Caco-2 (cell line): Measurements from ENCODE around the gene ACAP3. TPM values are rescaled to one million over a fixed set of nuclear protein-coding genes. Genes with fewer than 3 reads are reported as not detected.

Source experiments
- BruUV-seq: library from RNA; stranded (reverse); fragments of 400-500 nt; replicated peaks from 2 replicates; lab custom pipeline; 2021; lab: Mats Ljungman, UMichigan
- CTCF ChIA-PET: fragments of 300-600 bp; sonication (Branson Sonifier 250); formaldehyde crosslinking; loops from one replicate; lab custom pipeline; 2022; ENCODE audit warnings: antibody characterized with exemption; lab: Charles Lee
- POLR2A ChIA-PET: fragments of 300-600 bp; sonication (Branson Sonifier 250); formaldehyde crosslinking; loops from one replicate; lab custom pipeline; 2022; ENCODE audit warnings: antibody characterized with exemption; lab: Charles Lee
- DNase-seq, 2 experiments: peaks; one replicate each; pipeline versions ENCODE4 v3.0.0 to v3.0.0-alpha.2; 2020 to 2022
- H3K27me3 ChIP-seq: replicated peaks from 2 replicates; pipeline ENCODE4 v1.6.0; 2011; ENCODE audit warnings: low read length; ENCODE audit not compliant: control insufficient read depth, insufficient read depth
- H3K36me3 ChIP-seq: 2 replicates; pipeline ENCODE4 v1.5.1; 2011; ENCODE audit warnings: low read length; ENCODE audit not compliant: control insufficient read depth, insufficient read depth
- H3K4me1 ChIP-seq: fragments of 250-450 bp; sonication (Bioruptor Pico); 2 replicates; pipeline ENCODE4 v1.5.1; 2020; ENCODE audit warnings: mild to moderate bottlenecking
- H3K4me3 ChIP-seq: 2 replicates; pipeline ENCODE4 v1.5.1; 2011; ENCODE audit warnings: low read depth, mild to moderate bottlenecking, control low read depth, low read length
- H3K9me3 ChIP-seq: fragments of 250-450 bp; sonication (Bioruptor Pico); 2 replicates; pipeline ENCODE4 v1.5.1; 2020; ENCODE audit warnings: mild to moderate bottlenecking, moderate library complexity
- H3K27ac Mint-ChIP-seq: one replicate; pipeline ENCODE4 v1.8.0; 2022; ENCODE audit warnings: mixed read lengths; ENCODE audit not compliant: unreplicated experiment
- H3K27me3 Mint-ChIP-seq: one replicate; pipeline ENCODE4 v1.8.0; 2022; ENCODE audit warnings: mixed read lengths; ENCODE audit not compliant: insufficient read depth, unreplicated experiment
- H3K36me3 Mint-ChIP-seq: one replicate; pipeline ENCODE4 v1.8.0; 2022; ENCODE audit warnings: mild to moderate bottlenecking, mixed read lengths; ENCODE audit not compliant: insufficient read depth, unreplicated experiment
- H3K4me1 Mint-ChIP-seq: one replicate; pipeline ENCODE4 v1.8.0; 2022; ENCODE audit warnings: low read depth, mixed read lengths; ENCODE audit not compliant: unreplicated experiment
- H3K4me3 Mint-ChIP-seq: one replicate; pipeline ENCODE4 v1.8.0; 2022; ENCODE audit warnings: mild to moderate bottlenecking, moderate library complexity, mixed read lengths; ENCODE audit not compliant: unreplicated experiment
- H3K9me3 Mint-ChIP-seq: one replicate; pipeline ENCODE4 v1.8.0; 2022; ENCODE audit warnings: mixed read lengths; ENCODE audit not compliant: unreplicated experiment
- intact Hi-C: fragments of 100-400 bp; cut with micrococcal nuclease; formaldehyde crosslinking; loops from one replicate; pipeline ENCODE4 v1.10.0; 2022; ENCODE audit not compliant: unreplicated experiment
- total RNA-seq: library from RNA; stranded (reverse); gene quantifications from 2 replicates; pipeline ENCODE4 v1.2.3, GENCODE V29; 2022
- TF ChIP-seq, protein P1 (sequence below), 2 experiments: fragments of 200-600 bp in 1 of 2; IDR thresholded peaks; 1 replicate in 1 of 2; 2 replicates in 1 of 2; pipeline versions ENCODE4 v1.5.1 to v1.8.0; 2011 to 2022; ENCODE audit warnings: antibody characterized with exemption in 1 of 2, control low read depth in 1 of 2, inconsistent platforms in 1 of 2, low read depth in 1 of 2, low read length in 1 of 2, mild to moderate bottlenecking in 1 of 2, moderate library complexity in 1 of 2; ENCODE audit not compliant: insufficient read depth in 1 of 2, severe bottlenecking in 1 of 2, unreplicated experiment in 1 of 2

The ACAP3 gene
- total RNA-seq, 1 experiment from 2014 or later, result 46.6 TPM

DNA sequence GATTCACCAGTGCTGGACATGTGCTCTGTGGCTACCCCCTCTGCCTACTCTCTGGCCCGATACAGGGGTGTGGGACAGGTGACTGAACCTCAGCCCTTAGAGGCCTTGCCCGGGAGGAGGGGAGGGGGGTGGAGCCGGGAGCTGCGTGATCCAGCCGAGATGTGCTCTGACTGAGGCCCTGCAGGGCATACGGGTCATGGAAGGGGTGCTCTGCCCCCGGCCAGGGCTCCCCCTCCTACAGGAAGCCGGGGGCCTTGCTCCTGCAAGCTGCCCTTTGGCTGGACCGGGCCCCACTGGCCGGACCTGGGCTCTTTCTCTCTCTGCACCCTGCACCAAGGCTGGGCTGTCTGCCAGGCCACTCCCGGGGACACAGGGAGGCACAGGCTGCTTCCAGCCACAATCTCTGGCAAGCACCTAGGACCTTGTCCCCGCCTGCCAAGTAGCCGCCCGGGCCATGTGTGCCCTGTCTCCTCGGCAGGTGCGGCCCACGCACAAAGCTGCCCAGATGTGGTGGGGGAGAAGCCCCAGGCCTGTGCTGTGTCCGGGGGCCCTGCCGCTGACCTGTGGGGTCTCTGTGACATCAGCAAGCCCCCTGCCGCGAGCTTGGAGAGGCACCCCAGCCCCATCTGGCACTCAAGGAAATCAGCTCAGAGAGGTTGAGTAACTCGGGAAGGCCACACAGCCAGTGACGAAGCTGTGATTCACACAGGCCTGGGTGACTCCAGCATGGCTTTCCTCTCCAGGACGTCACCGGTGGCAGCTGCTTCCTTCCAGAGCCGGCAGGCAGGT lies 26.0 kb downstream of the ACAP3 start:
- no peaks in the 10 kb centered on the region for H3K9me3 Mint-ChIP-seq
- Histone ChIP-seq H3K4me1 (no peaks in the 10 kb centered on the region), H3K36me3 (no peaks in the 10 kb centered on the region), H3K4me3 (no peak overlapping the region), H3K9me3 (no peaks in the 10 kb centered on the region), H3K27me3 (no peaks in the 10 kb centered on the region)
- H3K4me3 Mint-ChIP-seq, result no peak overlapping the region
- H3K27me3 Mint-ChIP-seq, result no peaks in the 10 kb centered on the region
- POLR2A ChIA-PET, result no interaction called here
- H3K4me1 Mint-ChIP-seq, result no peaks in the 10 kb centered on the region
- H3K36me3 Mint-ChIP-seq, result no peaks in the 10 kb centered on the region
- no peak overlapping the region for H3K27ac Mint-ChIP-seq
- TF ChIP-seq, protein P1, sequence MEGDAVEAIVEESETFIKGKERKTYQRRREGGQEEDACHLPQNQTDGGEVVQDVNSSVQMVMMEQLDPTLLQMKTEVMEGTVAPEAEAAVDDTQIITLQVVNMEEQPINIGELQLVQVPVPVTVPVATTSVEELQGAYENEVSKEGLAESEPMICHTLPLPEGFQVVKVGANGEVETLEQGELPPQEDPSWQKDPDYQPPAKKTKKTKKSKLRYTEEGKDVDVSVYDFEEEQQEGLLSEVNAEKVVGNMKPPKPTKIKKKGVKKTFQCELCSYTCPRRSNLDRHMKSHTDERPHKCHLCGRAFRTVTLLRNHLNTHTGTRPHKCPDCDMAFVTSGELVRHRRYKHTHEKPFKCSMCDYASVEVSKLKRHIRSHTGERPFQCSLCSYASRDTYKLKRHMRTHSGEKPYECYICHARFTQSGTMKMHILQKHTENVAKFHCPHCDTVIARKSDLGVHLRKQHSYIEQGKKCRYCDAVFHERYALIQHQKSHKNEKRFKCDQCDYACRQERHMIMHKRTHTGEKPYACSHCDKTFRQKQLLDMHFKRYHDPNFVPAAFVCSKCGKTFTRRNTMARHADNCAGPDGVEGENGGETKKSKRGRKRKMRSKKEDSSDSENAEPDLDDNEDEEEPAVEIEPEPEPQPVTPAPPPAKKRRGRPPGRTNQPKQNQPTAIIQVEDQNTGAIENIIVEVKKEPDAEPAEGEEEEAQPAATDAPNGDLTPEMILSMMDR (IDR thresholded peaks at IDR 0.05; ENCODE audit: insufficient read depth in 1 of 2, low read depth in 1 of 2, low read length in 1 of 2, severe bottlenecking in 1 of 2, unreplicated experiment in 1 of 2), result no peak
- intact Hi-C loops, result no loop called here
- no TSS peak for BruUV-seq
- DNase-seq, result no peak
- CTCF ChIA-PET, result no interaction called here

DNA sequence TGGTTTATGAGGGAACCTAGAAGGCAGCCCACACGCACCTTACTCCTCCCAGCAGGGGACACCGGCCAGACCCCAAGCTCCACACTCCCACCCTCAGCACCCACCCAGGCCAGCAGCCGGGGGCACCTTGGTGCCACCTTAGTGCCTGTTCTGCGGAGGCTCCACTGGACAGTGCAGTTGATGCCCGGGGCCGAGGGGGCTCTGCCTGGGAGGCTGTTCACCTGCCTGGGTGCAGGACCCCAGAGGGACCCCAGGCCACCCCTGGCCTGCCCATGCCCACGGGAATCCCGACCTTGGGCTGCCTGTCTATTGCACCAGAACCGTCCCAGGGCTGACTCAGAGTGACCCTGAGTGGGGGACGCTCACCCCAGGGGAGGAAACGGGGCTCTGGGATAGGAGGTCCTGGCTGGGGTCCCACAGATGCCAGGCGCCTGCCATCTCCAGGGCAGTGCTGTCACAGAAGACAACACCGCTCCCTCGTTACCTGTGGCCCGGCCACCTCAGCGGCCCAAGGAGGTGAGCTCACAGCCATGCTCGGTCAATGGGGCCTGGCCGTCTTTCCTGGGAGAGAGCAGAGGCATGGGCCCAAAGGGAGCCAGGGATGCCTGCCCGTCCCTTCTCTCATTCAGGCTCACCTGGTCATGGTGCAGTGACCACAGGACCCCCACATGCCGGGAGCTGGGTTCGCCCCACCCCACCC lies 26.8 kb downstream of the ACAP3 start:
- H3K36me3 ChIP-seq, result no peaks in the 10 kb centered on the region
- no peaks in the 10 kb centered on the region for H3K27me3 Mint-ChIP-seq

DNA sequence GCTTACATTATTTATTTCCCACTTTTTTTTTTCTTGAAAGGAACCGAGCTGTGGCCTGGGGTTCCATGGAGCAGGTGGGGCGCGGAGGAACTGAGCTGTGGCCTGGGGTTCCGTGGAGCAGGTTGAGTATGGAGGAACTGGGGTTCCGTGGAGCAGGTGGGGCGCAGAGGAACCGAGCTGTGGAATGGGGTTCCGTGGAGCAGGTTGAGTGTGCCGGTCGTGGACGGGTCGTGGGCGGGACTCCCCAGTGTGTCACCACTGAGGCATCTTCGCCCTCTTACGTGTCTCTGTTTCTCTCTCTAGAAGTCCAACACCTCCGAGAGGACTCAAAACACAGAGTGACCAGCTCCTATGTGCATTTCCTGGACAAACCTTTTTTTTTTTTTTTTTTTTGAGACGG lies 28.7 kb downstream of the ACAP3 start:
- Histone ChIP-seq H3K27me3 (no peaks in the 10 kb centered on the region), H3K36me3 (no peaks in the 10 kb centered on the region), H3K4me1 (0 out of 2 replicates have a peak, but pooled peaks cover 6% of the 10 kb centered on the region), H3K9me3 (no peaks in the 10 kb centered on the region), H3K4me3 (no peak overlapping the region)
- intact Hi-C loops, result no loop called here
- TF ChIP-seq, protein P1 (IDR thresholded peaks at IDR 0.05; ENCODE audit: insufficient read depth in 1 of 2, low read depth in 1 of 2, low read length in 1 of 2, severe bottlenecking in 1 of 2, unreplicated experiment in 1 of 2), result no peak
- Mint-ChIP-seq H3K36me3 (no peaks in the 10 kb centered on the region), H3K9me3 (no peaks in the 10 kb centered on the region), H3K4me3 (no peak overlapping the region), H3K4me1 (no peaks in the 10 kb centered on the region), H3K27me3 (no peaks in the 10 kb centered on the region), H3K27ac (no peak overlapping the region)
- no TSS peak for BruUV-seq
- CTCF ChIA-PET, result interaction anchor here (0.6 kb wide), 1 partner anchor 15 kb away, joined by 3 read pairs; no protein-coding TSS in a partner anchor
- POLR2A ChIA-PET, result no interaction called here
- DNase-seq, result no peak

More for the DNA sequence above, 26.8 kb downstream of the ACAP3 start:
- Mint-ChIP-seq H3K9me3 (no peaks in the 10 kb centered on the region), H3K4me3 (no peak overlapping the region), H3K27ac (no peak overlapping the region), H3K4me1 (no peaks in the 10 kb centered on the region), H3K36me3 (no peaks in the 10 kb centered on the region)
- TF ChIP-seq, protein P1 (IDR thresholded peaks at IDR 0.05; ENCODE audit: insufficient read depth in 1 of 2, low read depth in 1 of 2, low read length in 1 of 2, severe bottlenecking in 1 of 2, unreplicated experiment in 1 of 2), result no peak
- no TSS peak for BruUV-seq
- ChIA-PET POLR2A (no interaction called here), CTCF (no interaction called here)
- intact Hi-C loops, result no loop called here
- H3K4me1 ChIP-seq, result no peaks in the 10 kb centered on the region
- DNase-seq, result no peak
- H3K9me3 ChIP-seq, result no peaks in the 10 kb centered on the region
- H3K4me3 ChIP-seq, result no peak overlapping the region
- H3K27me3 ChIP-seq, result no peaks in the 10 kb centered on the region
